Left hindlimb (tissue), 1 donor: ENCODE measurements around the gene ZNF17.
A peak's percentile ranks its signal among the peaks of the same experiment; 100 is the strongest.
"Not testable (repeated sequence)": the region's sequence is repeated elsewhere in the genome, so short reads cannot be mapped to it uniquely, and the experiment has no call there.

Experiments used
- DNase-seq: peaks from one replicate; pipeline ENCODE4 v3.0.0-alpha.2; 2018

ZNF17 gene

DNA sequence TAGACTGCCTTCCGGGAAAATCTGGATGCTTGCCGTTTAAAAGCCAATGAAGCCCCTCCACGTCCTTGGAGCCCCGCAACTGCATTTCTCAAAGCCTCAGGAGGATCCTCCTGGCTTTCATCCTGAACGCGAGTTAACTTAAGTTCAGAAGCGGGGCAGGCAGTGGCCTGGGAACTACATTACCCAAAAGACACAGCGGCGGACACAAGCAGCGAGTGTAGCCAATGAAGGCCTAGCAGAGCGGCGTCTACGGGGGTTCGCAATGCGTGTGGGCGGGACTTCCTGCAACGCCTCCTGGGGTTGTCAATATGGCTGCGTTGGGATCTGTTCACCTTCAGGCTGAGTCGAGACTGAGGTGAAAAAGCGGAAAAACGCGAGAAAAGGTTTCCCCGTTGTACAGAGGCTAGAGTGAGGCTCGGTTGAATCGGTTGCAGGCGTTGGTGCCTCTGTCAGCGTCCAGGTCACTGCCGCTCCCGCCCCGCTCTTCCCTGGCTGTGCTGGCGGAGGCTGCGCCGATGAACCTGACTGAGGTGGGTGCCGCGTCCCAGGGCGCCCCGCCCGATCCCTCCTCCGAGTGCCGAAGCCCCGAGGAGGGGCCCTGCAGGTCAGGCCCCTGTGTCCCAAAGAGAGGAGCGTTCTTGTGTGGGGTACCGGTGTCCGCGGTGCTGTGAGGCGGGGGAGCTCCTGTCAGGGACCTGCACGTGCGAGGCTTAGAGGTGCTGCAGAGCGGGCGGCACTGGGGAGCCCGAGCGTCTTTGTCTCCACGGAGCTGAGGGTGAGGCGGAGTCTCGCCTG, at the start of gene ZNF17:
Gene ZNF17 (plus strand): TSS at position 285 of the 795 bp plus-strand sequence. CDS start 2,455 bp downstream, outside the sequence.
- peak; percentile 94 for DNase-seq

DNA sequence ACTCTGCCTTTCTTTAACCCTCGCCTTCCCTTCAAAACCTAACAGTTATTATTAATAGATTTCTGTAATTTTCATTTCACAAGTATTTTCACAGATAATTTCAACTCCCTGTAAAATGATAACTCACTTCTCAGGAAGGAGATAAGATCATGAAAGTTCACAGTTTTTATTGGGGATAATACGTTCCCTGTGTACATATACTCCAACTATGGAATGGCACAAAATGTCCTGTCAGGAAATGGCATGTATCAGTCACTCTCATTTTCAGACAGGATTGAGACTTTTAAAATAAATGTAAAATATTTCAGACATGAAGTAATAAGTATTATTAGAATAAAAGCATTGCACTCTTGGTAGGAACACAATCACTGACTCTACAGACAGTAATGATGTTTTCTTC, 48.5 kb upstream of the ZNF17 start:
- no peak for DNase-seq

DNA sequence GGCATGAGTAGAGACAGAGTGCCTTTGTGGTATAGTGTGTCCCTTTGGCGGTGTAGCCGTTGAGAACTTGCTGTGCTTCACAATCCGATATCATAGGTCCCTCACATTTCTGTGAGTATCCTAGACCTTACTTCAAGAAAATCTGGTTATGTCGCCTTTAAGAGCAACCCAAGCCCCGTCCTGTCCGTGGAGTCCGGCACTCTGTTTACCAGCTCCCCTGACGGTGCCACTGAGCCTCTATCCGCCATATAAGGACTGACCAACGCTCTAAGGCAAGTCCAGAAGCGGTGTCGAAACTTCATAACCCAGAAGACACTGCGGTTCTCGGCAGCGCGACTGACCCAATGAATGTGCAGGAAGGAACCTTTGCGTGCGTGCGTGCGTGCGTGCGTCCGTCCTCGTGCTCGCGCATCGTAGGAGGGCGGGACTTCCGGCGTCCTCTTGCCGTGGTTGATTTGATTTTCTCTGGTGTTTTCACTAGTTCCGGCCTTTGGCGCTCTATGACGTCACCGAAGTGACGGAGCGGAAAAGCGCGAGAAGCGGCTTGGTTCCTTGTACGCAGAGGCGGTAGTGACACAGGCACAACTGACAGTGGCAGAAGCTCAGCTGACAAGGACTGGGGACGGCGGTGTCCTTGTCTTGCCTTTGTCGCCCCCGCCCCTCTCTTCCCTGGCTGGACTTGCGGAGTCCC, 47.8 kb upstream of the ZNF17 start, which contains the start of the genes TRAPPC2B and ZNF547:
Gene TRAPPC2B (plus strand): TSS at position 555 of the 691 bp plus-strand sequence. CDS start 1,283 bp downstream, outside the sequence.
Gene ZNF547 (plus strand): TSS at position 555 of the 691 bp plus-strand sequence. CDS start 5,005 bp downstream, outside the sequence.
- DNase-seq, result peak; percentile 100

GRCh38 chr19:57363688-57364181, 47.2 kb upstream of the ZNF17 start:
- no peak for DNase-seq

DNA sequence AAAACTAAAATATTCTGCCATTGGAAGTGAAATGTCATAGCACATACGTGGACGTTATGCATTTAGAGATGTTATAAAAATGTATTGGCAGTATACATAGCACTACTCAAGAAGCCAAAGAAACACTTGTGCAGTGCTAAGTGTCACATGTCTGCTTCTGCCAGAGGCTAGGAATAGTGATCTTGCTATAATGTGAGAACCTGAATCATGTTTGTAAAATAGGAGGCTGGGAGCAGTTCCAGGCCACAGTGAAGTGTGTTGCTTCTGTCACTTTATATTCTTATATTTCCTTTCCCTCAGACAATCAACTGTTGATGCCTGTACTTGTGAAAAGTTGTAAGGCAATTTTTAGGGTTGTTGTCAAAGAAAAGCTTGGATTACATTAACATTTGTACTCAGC, 44.2 kb upstream of the ZNF17 start:
- DNase-seq, result no peak

DNA sequence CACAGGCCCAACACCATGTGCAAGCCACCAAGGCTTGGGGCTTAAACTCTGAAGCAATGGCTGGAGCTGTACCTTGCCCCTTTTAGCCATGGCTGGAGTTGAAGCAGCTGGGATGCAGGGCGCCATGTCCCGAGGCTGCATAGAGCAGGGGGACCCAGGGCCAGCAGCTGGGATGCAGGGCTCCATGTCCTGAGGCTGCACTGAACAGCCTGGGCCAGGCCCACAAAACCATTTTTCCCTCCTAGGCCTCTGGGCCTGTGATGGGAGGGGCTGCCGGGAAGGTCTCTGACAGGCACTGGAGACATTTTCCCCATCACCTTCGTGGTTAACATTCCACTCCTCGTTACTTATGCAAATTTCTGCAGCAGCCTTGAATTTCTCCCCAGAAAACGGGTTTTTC, 36.8 kb upstream of the ZNF17 start:
- no peak for DNase-seq

GRCh38 chr19:57374647-57375046, 36.3 kb upstream of the ZNF17 start:
- not testable (repeated sequence) for DNase-seq

GRCh38 chr19:57376151-57376550, 34.8 kb upstream of the ZNF17 start:
- DNase-seq, result no peak

GRCh38 chr19:57377498-57378146, 33.3 kb upstream of the ZNF17 start:
- DNase-seq, result no peak

DNA sequence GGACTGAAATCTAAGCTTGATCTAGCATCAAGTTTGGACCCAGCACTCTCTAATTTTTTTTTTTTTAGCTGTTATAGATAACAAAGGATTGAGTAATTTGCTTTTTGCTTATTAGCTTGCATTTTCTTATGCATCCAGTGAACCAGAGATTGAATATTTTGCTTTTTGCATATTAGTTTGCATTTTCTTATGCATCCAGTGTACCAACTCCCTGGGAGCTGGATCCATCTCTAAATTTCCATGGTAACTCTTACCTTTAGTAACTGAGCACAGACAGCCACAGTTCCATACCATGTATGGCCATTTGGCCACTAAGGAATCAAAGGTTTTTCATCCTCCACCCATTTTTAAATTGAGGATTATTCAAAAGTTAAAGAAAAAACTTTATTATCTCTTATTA, 30.0 kb upstream of the ZNF17 start:
- no peak for DNase-seq

GRCh38 chr19:57382806-57383488, 28.0 kb upstream of the ZNF17 start:
- no peak for DNase-seq

- no peak for DNase-seq
Measured at GRCh38 chr19:57389194-57389729, 21.7 kb upstream of the ZNF17 start.

GRCh38 chr19:57389730-57390598, 21.0 kb upstream of the ZNF17 start, which contains the start of gene ZNF548:
Gene ZNF548 (plus strand): TSS chr19:57389854. CDS start chr19:57390100, 246 bp downstream.
- peak; percentile 99 for DNase-seq

DNA sequence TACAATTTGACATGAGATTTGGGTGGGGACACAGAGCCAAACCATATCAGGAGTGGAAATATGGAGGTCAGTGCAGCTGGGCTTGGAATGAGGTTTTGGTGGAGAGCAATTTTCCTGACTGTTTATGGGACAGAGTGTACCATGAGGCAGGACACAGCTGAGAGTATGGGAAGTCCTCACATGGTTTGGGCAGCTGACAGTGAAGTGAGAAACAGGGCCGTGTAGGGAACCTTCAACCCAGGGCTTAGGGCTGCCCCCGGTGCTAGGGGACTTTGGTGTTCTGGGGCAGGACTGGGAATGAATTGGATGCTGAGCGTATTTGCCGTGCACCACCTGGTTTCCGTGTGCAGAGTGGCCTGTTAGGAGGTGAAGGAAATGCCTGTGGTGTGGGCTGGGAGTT, 15.3 kb upstream of the ZNF17 start:
- DNase-seq, result no peak

- DNase-seq, result no peak
Measured at GRCh38 chr19:57398868-57399267, 12.1 kb upstream of the ZNF17 start.

- DNase-seq, result no peak
Measured at GRCh38 chr19:57403737-57404563, 7.0 kb upstream of the ZNF17 start.

GRCh38 chr19:57406516-57407123, 4.3 kb upstream of the ZNF17 start:
- DNase-seq, result no peak

GRCh38 chr19:57419439-57419838, 8.5 kb downstream of the ZNF17 start:
- no peak for DNase-seq

DNA sequence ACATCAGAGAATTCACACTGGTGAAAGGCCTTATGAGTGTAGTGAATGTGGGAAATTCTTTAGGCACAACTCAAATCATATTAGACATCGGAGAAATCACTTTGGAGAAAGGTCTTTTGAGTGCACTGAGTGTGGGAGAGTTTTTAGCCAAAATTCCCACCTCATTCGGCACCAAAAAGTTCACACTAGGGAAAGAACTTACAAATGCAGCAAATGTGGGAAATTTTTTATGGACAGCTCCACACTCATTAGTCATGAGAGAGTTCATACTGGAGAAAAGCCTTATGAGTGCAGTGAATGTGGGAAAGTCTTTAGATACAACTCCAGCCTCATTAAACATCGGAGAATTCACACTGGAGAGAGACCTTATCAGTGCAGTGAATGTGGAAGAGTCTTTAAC, 10.1 kb downstream of the ZNF17 start:
- DNase-seq, result no peak
